SK-N-MC (cell line): ENCODE results near the gene ZNF512B.
"Not testable (repeated sequence)": the region's sequence is repeated elsewhere in the genome, so short reads cannot be mapped to it uniquely, and the experiment has no call there.

Experiments
- EZH2 ChIP-seq: fragments of 200-600 bp; sonication (generic); IDR thresholded peaks from one replicate; pipeline ENCODE4 v1.6.1; 2017; ENCODE audit warnings: antibody characterized with exemption
- POLR2AphosphoS5 ChIP-seq: IDR thresholded peaks from 2 replicates; pipeline ENCODE4 v1.6.1; 2012; ENCODE audit warnings: mild to moderate bottlenecking, low read depth, low read length, borderline replicate concordance

GRCh38 chr20:63916371-63916939 lies 53.3 kb downstream of the ZNF512B start:
- TF ChIP-seq EZH2, POLR2AphosphoS5: not testable (repeated sequence)
